ENCODE results near the gene CEACAM21.

DNA sequence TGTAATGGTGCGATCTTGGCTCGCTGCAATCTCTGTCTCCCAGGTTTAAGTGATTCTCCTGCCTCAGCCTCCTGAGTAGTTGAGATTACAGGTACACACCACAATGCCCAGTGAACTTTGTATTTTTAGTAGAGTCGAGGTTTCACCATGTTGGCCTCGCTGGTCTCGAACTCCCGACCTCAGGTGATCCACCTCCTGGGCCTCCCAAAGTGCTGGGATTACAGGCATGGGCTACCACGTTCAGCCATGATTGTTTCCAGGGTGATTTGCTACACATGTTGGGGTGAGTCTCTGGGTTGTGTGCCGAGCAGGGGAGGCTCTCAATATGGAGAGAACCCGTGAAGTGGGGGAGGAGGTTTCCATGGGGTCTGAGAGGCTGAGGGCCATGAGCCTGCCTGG lies 24.8 kb upstream of the CEACAM21 start:
- TF ChIP-seq EZH2 (IDR thresholded peaks at IDR 0.05) (no peak), EZH2phosphoT487 (IDR thresholded peaks at IDR 0.05) (no peak)
- TF ChIP-seq, protein P1, sequence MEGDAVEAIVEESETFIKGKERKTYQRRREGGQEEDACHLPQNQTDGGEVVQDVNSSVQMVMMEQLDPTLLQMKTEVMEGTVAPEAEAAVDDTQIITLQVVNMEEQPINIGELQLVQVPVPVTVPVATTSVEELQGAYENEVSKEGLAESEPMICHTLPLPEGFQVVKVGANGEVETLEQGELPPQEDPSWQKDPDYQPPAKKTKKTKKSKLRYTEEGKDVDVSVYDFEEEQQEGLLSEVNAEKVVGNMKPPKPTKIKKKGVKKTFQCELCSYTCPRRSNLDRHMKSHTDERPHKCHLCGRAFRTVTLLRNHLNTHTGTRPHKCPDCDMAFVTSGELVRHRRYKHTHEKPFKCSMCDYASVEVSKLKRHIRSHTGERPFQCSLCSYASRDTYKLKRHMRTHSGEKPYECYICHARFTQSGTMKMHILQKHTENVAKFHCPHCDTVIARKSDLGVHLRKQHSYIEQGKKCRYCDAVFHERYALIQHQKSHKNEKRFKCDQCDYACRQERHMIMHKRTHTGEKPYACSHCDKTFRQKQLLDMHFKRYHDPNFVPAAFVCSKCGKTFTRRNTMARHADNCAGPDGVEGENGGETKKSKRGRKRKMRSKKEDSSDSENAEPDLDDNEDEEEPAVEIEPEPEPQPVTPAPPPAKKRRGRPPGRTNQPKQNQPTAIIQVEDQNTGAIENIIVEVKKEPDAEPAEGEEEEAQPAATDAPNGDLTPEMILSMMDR (IDR thresholded peaks at IDR 0.05) = no peak

All from neural progenitor cell (in vitro differentiated cells).